Endothelial cell of umbilical vein (primary cell): ENCODE data around the gene ICAM3. TPM values are rescaled to one million over a fixed set of nuclear protein-coding genes. Genes with fewer than 3 reads are reported as not detected.

Experiments
- BruUV-seq: library from RNA; stranded (reverse); fragments of 400-500 nt; replicated peaks from 2 replicates; lab custom pipeline; 2021; lab: Mats Ljungman, UMichigan
- CTCF ChIA-PET: fragments of 300-600, 350-600 bp; sonication (Branson Sonifier 250); formaldehyde crosslinking; loops from one replicate; lab custom pipeline; 2021; ENCODE audit warnings: antibody characterized with exemption, inconsistent platforms; lab: Charles Lee
- POLR2A ChIA-PET: fragments of 300-600, 350-600 bp; sonication (Branson Sonifier 250); formaldehyde crosslinking; loops from one replicate; lab custom pipeline; 2021; ENCODE audit warnings: antibody characterized with exemption, inconsistent platforms; lab: Charles Lee
- DNase-seq: peaks from one replicate; pipeline ENCODE4 v3.0.0-alpha.2; 2011; ENCODE audit warnings: low read depth, low spot score
- FAIRE-seq: peaks from 2 replicates; lab custom pipeline; 2011; peaks lifted over from hg19 to GRCh38; lab: Jason Lieb, UNC
- H2AFZ ChIP-seq: 2 replicates; pipeline ENCODE4 v1.6.0; 2012; ENCODE audit warnings: low read depth, low read length, control low read depth, inconsistent platforms
- H3K27ac ChIP-seq: 2 replicates; pipeline ENCODE4 v1.5.1; 2011; ENCODE audit warnings: low read depth, mild to moderate bottlenecking, control low read depth, low read length, moderate library complexity; ENCODE audit not compliant: insufficient read depth
- H3K27me3 ChIP-seq, 2 experiments: 2 replicates each; pipeline versions ENCODE4 v1.6.0 to v1.6.1; 2011; ENCODE audit warnings: low read length in 2 of 2, mixed read lengths in 1 of 2; ENCODE audit not compliant: control insufficient read depth in 2 of 2, insufficient read depth in 2 of 2
- H3K36me3 ChIP-seq, 2 experiments: 2 replicates in 1 of 2; 3 replicates in 1 of 2; pipeline ENCODE4 v1.5.1; 2011; ENCODE audit warnings: low read length in 2 of 2, mild to moderate bottlenecking in 1 of 2, moderate library complexity in 1 of 2; ENCODE audit not compliant: control insufficient read depth in 2 of 2, insufficient read depth in 2 of 2; ENCODE audit errors: extremely low read depth in 1 of 2
- H3K4me1 ChIP-seq: 3 replicates; pipeline ENCODE4 v1.5.1; 2011; ENCODE audit warnings: mild to moderate bottlenecking, low read length; ENCODE audit not compliant: control insufficient read depth, insufficient read depth; ENCODE audit errors: extremely low read depth
- H3K4me2 ChIP-seq: 2 replicates; pipeline ENCODE4 v1.6.1; 2011; ENCODE audit warnings: low read length, control low read depth, mixed read lengths; ENCODE audit not compliant: insufficient read depth
- H3K4me3 ChIP-seq, 3 experiments: fragments of 200-600 bp in 1 of 3; sonication (generic), shearing (Covaris generic) in 1 of 3; replicated peaks in 1 of 3; 2 replicates each; pipeline ENCODE4 v1.5.1; 2011 to 2016; ENCODE audit warnings: control low read depth in 3 of 3, low read length in 3 of 3, mild to moderate bottlenecking in 2 of 3, inconsistent platforms in 1 of 3, low read depth in 1 of 3, moderate library complexity in 1 of 3; ENCODE audit not compliant: insufficient read depth in 1 of 3
- H3K79me2 ChIP-seq: 2 replicates; pipeline ENCODE4 v1.6.0; 2012; ENCODE audit warnings: low read length, inconsistent platforms; ENCODE audit not compliant: control insufficient read depth, insufficient read depth
- H3K9ac ChIP-seq: replicated peaks from 2 replicates; pipeline ENCODE3; 2011; ENCODE audit warnings: low read length, control low read depth; ENCODE audit not compliant: insufficient read depth; ENCODE audit errors: extremely low read depth
- H3K9me1 ChIP-seq: replicated peaks from 3 replicates; pipeline ENCODE4 v1.6.0; 2011; ENCODE audit warnings: mild to moderate bottlenecking, low read length; ENCODE audit not compliant: control insufficient read depth, insufficient read depth; ENCODE audit errors: extremely low read depth
- H3K9me3 ChIP-seq: replicated peaks from 2 replicates; pipeline ENCODE4 v1.5.1; 2012; ENCODE audit warnings: low read length, inconsistent platforms; ENCODE audit not compliant: control insufficient read depth, insufficient read depth
- H4K20me1 ChIP-seq: replicated peaks from 2 replicates; pipeline ENCODE3; 2011; ENCODE audit warnings: mild to moderate bottlenecking, low read length; ENCODE audit not compliant: control insufficient read depth, insufficient read depth; ENCODE audit errors: extremely low read depth
- EZH2 ChIP-seq: IDR thresholded peaks from 2 replicates; pipeline ENCODE4 v1.6.1; 2012; ENCODE audit warnings: borderline replicate concordance, low read depth, mild to moderate bottlenecking, moderate library complexity, low read length, inconsistent platforms; ENCODE audit not compliant: severe bottlenecking
- FOS ChIP-seq: IDR thresholded peaks from 2 replicates; pipeline ENCODE4 v1.6.1; 2011; ENCODE audit warnings: mild to moderate bottlenecking, low read length, moderate library complexity, borderline replicate concordance; ENCODE audit not compliant: insufficient read depth
- GATA2 ChIP-seq: IDR thresholded peaks from 2 replicates; pipeline ENCODE4 v1.7.0; 2011; ENCODE audit warnings: low read depth, mild to moderate bottlenecking, moderate library complexity, mixed read lengths, low read length; ENCODE audit not compliant: insufficient read length, insufficient read depth
- JUN ChIP-seq: IDR thresholded peaks from 2 replicates; pipeline ENCODE4 v1.6.1; 2011; ENCODE audit warnings: borderline replicate concordance, low read depth; ENCODE audit not compliant: insufficient read length, insufficient read depth
- MYC ChIP-seq: IDR thresholded peaks from one replicate; pipeline ENCODE4 v1.6.1; 2011; ENCODE audit warnings: mild to moderate bottlenecking, low read depth, low read length
- POLR2A ChIP-seq: IDR thresholded peaks from 2 replicates; pipeline ENCODE4 v1.6.1; 2012; ENCODE audit warnings: low read depth, mild to moderate bottlenecking, control low read depth, low read length
- POLR2AphosphoS5 ChIP-seq: IDR thresholded peaks from 2 replicates; pipeline ENCODE4 v1.6.1; 2012; ENCODE audit warnings: low read depth, mild to moderate bottlenecking, control low read depth, low read length, moderate library complexity; ENCODE audit not compliant: insufficient read depth
- dilution Hi-C: fragments of 300-500 bp; cut with MboI; formaldehyde crosslinking; loops from one replicate; pipeline ENCODE4 v1.15.0; 2019; ENCODE audit warnings: low sequenced_read_pairs; ENCODE audit not compliant: extremely low pct_ligation_motif_present
- intact Hi-C: fragments of 100-400 bp; cut with micrococcal nuclease; formaldehyde crosslinking; loops from one replicate; pipeline ENCODE4 v1.10.0; 2022
- polyA plus RNA-seq, 4 experiments: library from polyadenylated mRNA; depleted of rRNA in 3 of 4; stranded (reverse) in 3 of 4; unstranded in 1 of 4; fragments of >200 nt; gene quantifications; 2 replicates each; pipeline versions ENCODE4 v1.2.1 to v1.2.3, GENCODE V29; 2011 to 2012; ENCODE audit warnings: missing spikeins in 1 of 4
- total RNA-seq: library from RNA; stranded (reverse); gene quantifications from 2 replicates; pipeline ENCODE4 v1.2.3, GENCODE V29; 2021
- TF ChIP-seq, protein P1 (sequence below): IDR thresholded peaks from 2 replicates; pipeline ENCODE4 v1.6.1; 2011; ENCODE audit not compliant: insufficient read depth, insufficient read length
- TF ChIP-seq, protein P2 (sequence below), 2 donors: IDR thresholded peaks; 1 replicate in 1 of 2; 2 replicates in 1 of 2; pipeline ENCODE4 v1.5.1; 2011; ENCODE audit warnings: low read length in 2 of 2, mild to moderate bottlenecking in 2 of 2, moderate library complexity in 2 of 2, control low read depth in 1 of 2, inconsistent platforms in 1 of 2, low read depth in 1 of 2; ENCODE audit not compliant: insufficient read depth in 1 of 2; ENCODE audit errors: extremely low read depth in 1 of 2

Gene ICAM3
- total and polyA plus RNA-seq, 2 donors (not counting 3 experiments of a cell fraction or from before 2014, with no cell fraction given) = 6.7 to 11.6 TPM

DNA sequence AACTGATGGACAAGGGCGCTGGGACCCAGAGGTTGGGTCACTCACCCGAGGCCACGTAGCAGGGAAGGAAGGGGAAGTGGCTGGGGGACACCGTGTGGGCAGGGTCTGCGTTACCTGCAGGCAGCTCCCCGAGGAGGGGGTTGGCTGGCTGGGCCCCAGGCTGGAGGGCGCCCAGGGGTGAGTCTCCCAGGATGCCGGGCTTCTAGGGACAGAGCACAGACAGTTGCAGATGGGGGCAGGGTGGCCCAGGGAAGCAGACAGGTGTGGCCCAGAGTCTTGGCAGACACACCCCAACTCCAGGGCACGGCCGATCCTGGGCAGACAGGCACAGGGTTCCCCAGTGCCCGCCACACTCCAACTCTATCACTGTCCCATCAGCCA is 18.0 kb downstream of the ICAM3 start:
- no peak overlapping the region for H3K4me3 ChIP-seq
- no peaks in the 10 kb centered on the region for H3K4me1 ChIP-seq
- no peak overlapping the region for H3K9ac ChIP-seq
- H3K4me2 ChIP-seq = no peak overlapping the region
- no peaks in the 10 kb centered on the region for H3K27me3 ChIP-seq
- no peaks in the 10 kb centered on the region for H4K20me1 ChIP-seq
- no peak for DNase-seq
- intact Hi-C loops (no loop called here), dilution Hi-C loops (no loop called here)
- no peak overlapping the region for H3K27ac ChIP-seq
- TF ChIP-seq, protein P1, sequence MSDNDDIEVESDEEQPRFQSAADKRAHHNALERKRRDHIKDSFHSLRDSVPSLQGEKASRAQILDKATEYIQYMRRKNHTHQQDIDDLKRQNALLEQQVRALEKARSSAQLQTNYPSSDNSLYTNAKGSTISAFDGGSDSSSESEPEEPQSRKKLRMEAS = no peak
- TF ChIP-seq FOS (no peak), POLR2AphosphoS5 (no peak), EZH2 (no peak), JUN (no peak), GATA2 (no peak), POLR2A (no peak), MYC (no peak)
- TF ChIP-seq, protein P2, sequence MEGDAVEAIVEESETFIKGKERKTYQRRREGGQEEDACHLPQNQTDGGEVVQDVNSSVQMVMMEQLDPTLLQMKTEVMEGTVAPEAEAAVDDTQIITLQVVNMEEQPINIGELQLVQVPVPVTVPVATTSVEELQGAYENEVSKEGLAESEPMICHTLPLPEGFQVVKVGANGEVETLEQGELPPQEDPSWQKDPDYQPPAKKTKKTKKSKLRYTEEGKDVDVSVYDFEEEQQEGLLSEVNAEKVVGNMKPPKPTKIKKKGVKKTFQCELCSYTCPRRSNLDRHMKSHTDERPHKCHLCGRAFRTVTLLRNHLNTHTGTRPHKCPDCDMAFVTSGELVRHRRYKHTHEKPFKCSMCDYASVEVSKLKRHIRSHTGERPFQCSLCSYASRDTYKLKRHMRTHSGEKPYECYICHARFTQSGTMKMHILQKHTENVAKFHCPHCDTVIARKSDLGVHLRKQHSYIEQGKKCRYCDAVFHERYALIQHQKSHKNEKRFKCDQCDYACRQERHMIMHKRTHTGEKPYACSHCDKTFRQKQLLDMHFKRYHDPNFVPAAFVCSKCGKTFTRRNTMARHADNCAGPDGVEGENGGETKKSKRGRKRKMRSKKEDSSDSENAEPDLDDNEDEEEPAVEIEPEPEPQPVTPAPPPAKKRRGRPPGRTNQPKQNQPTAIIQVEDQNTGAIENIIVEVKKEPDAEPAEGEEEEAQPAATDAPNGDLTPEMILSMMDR (IDR thresholded peaks at IDR 0.05; ENCODE audit: extremely low read depth in 1 of 2, insufficient read depth in 1 of 2, low read depth in 1 of 2, low read length in 2 of 2) = no peak
- no peaks in the 10 kb centered on the region for H3K9me3 ChIP-seq
- ChIA-PET CTCF (interaction anchor here (1.9 kb wide), 1 partner anchor 52 kb away, joined by 5 read pairs; no protein-coding TSS in a partner anchor), POLR2A (no interaction called here)
- H3K9me1 ChIP-seq = no peaks in the 10 kb centered on the region
- no peak for FAIRE-seq
- BruUV-seq = no TSS peak
- H3K79me2 ChIP-seq = no peaks in the 10 kb centered on the region
- H3K36me3 ChIP-seq = peaks cover 9 to 48% of the 10 kb centered on the region in 2 experiments
- no peak overlapping the region for H2AFZ ChIP-seq
